ENCODE results near the gene COL16A1. TPM values are rescaled to one million over a fixed set of nuclear protein-coding genes. Genes with fewer than 3 reads are reported as not detected.

COL16A1 gene
- total RNA-seq, 2 donors from 2014 or later = 10.1 to 15.8 TPM

- no peaks in the 10 kb centered on the region for H3K9me3 ChIP-seq
- H3K4me1 ChIP-seq = peaks cover 33% of the 10 kb centered on the region
- H3K36me3 ChIP-seq (replicated peaks in 1 of 2; ENCODE audit: insufficient read depth in 1 of 2, low read depth in 2 of 2) = no peaks in the 10 kb centered on the region
- no peak overlapping the region for H3K27ac ChIP-seq
- TF ChIP-seq, protein P1, sequence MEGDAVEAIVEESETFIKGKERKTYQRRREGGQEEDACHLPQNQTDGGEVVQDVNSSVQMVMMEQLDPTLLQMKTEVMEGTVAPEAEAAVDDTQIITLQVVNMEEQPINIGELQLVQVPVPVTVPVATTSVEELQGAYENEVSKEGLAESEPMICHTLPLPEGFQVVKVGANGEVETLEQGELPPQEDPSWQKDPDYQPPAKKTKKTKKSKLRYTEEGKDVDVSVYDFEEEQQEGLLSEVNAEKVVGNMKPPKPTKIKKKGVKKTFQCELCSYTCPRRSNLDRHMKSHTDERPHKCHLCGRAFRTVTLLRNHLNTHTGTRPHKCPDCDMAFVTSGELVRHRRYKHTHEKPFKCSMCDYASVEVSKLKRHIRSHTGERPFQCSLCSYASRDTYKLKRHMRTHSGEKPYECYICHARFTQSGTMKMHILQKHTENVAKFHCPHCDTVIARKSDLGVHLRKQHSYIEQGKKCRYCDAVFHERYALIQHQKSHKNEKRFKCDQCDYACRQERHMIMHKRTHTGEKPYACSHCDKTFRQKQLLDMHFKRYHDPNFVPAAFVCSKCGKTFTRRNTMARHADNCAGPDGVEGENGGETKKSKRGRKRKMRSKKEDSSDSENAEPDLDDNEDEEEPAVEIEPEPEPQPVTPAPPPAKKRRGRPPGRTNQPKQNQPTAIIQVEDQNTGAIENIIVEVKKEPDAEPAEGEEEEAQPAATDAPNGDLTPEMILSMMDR (IDR thresholded peaks at IDR 0.05) = no peak
- no peak for TF ChIP-seq POLR2A (IDR thresholded peaks at IDR 0.05)
- 52 to 55% methylated on average over 5 of the region's 5 CpGs for WGBS, 2 donors
- no peak for ATAC-seq
- H3K4me3 ChIP-seq = no peak overlapping the region
- intact Hi-C loops (cut with DNase I) = no loop called here
- no peaks in the 10 kb centered on the region for H3K27me3 ChIP-seq
- DNase-seq = no peak
Measured at GRCh38 chr1:31637915-31638673, 65.7 kb downstream of the COL16A1 start.

- no peak overlapping the region for H3K4me3 ChIP-seq
- intact Hi-C loops (cut with DNase I) = no loop called here
- TF ChIP-seq POLR2A (IDR thresholded peaks at IDR 0.05) = no peak
- TF ChIP-seq, protein P1 (IDR thresholded peaks at IDR 0.05) = peak in 5 of 7 experiments; percentile 18 to 41 (median 28)
- no peaks in the 10 kb centered on the region for H3K9me3 ChIP-seq
- H3K27me3 ChIP-seq = no peaks in the 10 kb centered on the region
- ATAC-seq (peak; percentile 28), DNase-seq (peak in 2 of 4 donors; percentile 45 to 59)
- no peak overlapping the region for H3K27ac ChIP-seq
- 53 to 64% methylated on average over 3 to 4 of the region's 4 CpGs for WGBS, 2 donors
- H3K36me3 ChIP-seq (replicated peaks in 1 of 2; ENCODE audit: insufficient read depth in 1 of 2, low read depth in 2 of 2) = peaks cover 0 to 22% of the 10 kb centered on the region in 2 donors
- peaks cover 7% of the 10 kb centered on the region for H3K4me1 ChIP-seq
Measured at GRCh38 chr1:31633117-31633516, 70.7 kb downstream of the COL16A1 start.

GRCh38 chr1:31632649-31633048 is 71.2 kb downstream of the COL16A1 start:
- peaks cover 0 to 22% of the 10 kb centered on the region in 2 donors for H3K36me3 ChIP-seq (replicated peaks in 1 of 2; ENCODE audit: insufficient read depth in 1 of 2, low read depth in 2 of 2)
- intact Hi-C loops (cut with DNase I) = no loop called here
- ATAC-seq = no peak
- H3K27ac ChIP-seq = no peak overlapping the region
- TF ChIP-seq, protein P1 (IDR thresholded peaks at IDR 0.05) = no peak
- TF ChIP-seq POLR2A (IDR thresholded peaks at IDR 0.05) = no peak
- 96 to 97% methylated on average over 3 of the region's 3 CpGs for WGBS, 2 donors
- H3K9me3 ChIP-seq = no peaks in the 10 kb centered on the region
- peaks cover 12% of the 10 kb centered on the region for H3K4me1 ChIP-seq
- no peak overlapping the region for H3K4me3 ChIP-seq
- H3K27me3 ChIP-seq = no peaks in the 10 kb centered on the region
- no peak for DNase-seq

DNA sequence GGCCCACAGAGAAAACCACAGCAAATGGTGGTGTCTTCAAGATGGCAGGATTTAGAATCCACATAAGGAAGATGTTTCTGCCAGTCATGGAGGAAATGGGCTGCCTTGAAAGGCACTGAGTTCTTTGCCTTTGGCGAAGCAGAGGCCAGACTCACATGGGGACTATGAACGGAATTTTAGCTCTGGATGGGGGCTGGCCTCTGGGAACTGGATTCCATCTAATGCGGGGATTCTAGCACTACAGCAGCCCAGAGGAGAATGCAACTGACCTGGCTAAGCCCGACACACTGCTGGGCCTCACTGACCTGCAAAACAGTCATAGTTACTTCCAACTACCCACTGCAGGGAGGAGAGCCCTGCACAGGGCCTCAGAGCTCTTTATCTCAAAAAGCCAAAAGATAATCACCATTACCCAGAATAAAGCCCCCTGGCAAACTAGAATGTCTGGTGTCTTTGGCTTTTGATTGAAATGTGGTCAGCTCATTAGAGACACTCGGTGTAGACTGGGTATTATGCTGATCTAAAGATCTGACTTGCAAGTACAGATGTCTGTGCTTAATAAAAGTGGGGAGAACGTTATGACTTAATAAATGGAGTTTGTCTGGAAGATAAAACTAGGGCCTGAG is 74.8 kb downstream of the COL16A1 start:
- H3K36me3 ChIP-seq (replicated peaks in 1 of 2; ENCODE audit: insufficient read depth in 1 of 2, low read depth in 2 of 2) = peaks cover 0 to 22% of the 10 kb centered on the region in 2 donors
- intact Hi-C loops (cut with DNase I) = no loop called here
- H3K9me3 ChIP-seq = no peaks in the 10 kb centered on the region
- no peak for DNase-seq
- no peaks in the 10 kb centered on the region for H3K27me3 ChIP-seq
- no peak overlapping the region for H3K4me3 ChIP-seq
- ATAC-seq = no peak
- WGBS, 2 donors = 90 to 93% methylated on average over 6 of the region's 6 CpGs
- no peak for TF ChIP-seq POLR2A (IDR thresholded peaks at IDR 0.05)
- TF ChIP-seq, protein P1 (IDR thresholded peaks at IDR 0.05) = no peak
- peaks cover 25% of the 10 kb centered on the region for H3K4me1 ChIP-seq
- H3K27ac ChIP-seq = peak overlapping the region in 1 of 4 donors; percentile 68
